ENCODE data around the gene HDAC2. TPM values are rescaled to one million over a fixed set of nuclear protein-coding genes. Genes with fewer than 3 reads are reported as not detected.
A peak's percentile ranks its signal among the peaks of the same experiment; 100 is the strongest.

The HDAC2 gene
- total and polyA plus RNA-seq, 2 donors, result 68.6 to 87.8 TPM

- WGBS, result 96% methylated on average over 2 of the region's 2 CpGs
- H3K27me3 ChIP-seq (ENCODE audit: control insufficient read depth in 2 of 2, insufficient read depth in 1 of 2, low read length in 1 of 2), result no peaks in the 10 kb centered on the region
- H3K36me3 ChIP-seq (ENCODE audit: control insufficient read depth in 2 of 2, insufficient read depth in 2 of 2, low read length in 1 of 2), result no peaks in the 10 kb centered on the region
- H3K9me3 ChIP-seq (ENCODE audit: control insufficient read depth in 2 of 2, insufficient read depth in 1 of 2, low read length in 1 of 2), result no peaks in the 10 kb centered on the region
- no peak overlapping the region for H3K4me3 ChIP-seq (ENCODE audit: low read length in 2 of 2)
- H3K4me1 ChIP-seq (ENCODE audit: control insufficient read depth in 2 of 2, insufficient read depth in 2 of 2, low read length in 2 of 2), result no peaks in the 10 kb centered on the region
- no peak for DNase-seq (ENCODE audit: low read depth in 6 of 9, low spot score in 9 of 9)
- no peak overlapping the region for H3K27ac ChIP-seq (ENCODE audit: low read depth in 1 of 2, low read length in 1 of 2)
Observed at GRCh38 chr6:113982055-113982550, 11.2 kb upstream of the HDAC2 start.

DNA sequence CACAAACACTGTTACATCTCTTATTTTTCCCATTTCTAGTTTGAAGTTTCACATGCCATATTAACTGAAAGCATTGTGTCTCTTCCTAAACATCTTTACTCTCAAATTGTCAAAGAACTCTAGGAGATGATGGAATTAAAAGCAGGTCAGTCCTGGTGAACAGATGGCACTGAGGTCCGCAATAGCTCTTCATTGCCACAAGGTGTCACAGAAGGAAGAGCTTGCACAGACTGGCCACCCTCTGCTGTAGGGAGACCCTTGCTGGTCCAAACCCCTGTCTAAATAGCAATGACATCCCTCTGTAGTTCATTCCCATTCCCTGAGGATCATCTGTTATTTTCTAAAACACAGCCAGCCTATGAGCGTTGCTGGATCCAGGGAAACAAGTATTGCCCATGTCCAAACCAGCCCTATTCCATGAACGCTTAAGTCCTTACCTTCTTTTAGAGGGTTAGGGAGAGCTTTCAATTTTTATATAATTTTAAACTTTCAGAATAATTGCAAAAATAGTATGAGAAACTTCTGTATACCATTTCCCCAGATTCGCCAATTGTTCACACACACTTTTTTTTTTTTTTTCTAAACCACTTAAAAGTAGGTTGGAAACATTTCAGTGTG is 10.1 kb upstream of the HDAC2 start:
- WGBS, result 90% methylated on average over 4 of the region's 4 CpGs
- H3K4me3 ChIP-seq (ENCODE audit: low read length in 2 of 2), result no peak overlapping the region
- peak in 1 of 9 donors; percentile 31 for DNase-seq (ENCODE audit: low read depth in 6 of 9, low spot score in 9 of 9)

DNA sequence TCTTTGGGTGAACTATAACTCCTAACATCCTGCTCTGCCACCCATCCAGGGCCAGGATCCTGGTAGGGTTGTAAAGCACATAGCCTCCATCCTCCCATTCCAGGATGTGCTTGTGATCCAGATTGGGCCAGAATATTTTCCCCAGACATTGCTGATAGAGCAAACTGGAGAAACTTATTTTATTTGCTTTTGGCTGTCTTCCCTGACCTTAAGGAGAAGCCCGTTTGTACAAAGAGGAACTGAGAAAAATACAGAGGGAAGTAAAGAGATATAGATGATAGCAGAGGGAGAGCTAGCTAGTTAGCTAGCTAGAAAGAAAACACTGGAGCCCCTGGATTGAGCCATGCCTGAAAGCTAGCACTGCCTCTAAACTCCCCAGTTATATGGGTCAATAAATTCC is 9.0 kb upstream of the HDAC2 start:
- H3K36me3 ChIP-seq (ENCODE audit: control insufficient read depth in 2 of 2, insufficient read depth in 2 of 2, low read length in 1 of 2), result no peaks in the 10 kb centered on the region
- H3K27ac ChIP-seq (ENCODE audit: low read depth in 1 of 2, low read length in 1 of 2), result no peak overlapping the region

More for the DNA sequence above, 10.1 kb upstream of the HDAC2 start:
- H3K9me3 ChIP-seq (ENCODE audit: control insufficient read depth in 2 of 2, insufficient read depth in 1 of 2, low read length in 1 of 2), result no peaks in the 10 kb centered on the region
- no peaks in the 10 kb centered on the region for H3K4me1 ChIP-seq (ENCODE audit: control insufficient read depth in 2 of 2, insufficient read depth in 2 of 2, low read length in 2 of 2)
- no peaks in the 10 kb centered on the region for H3K27me3 ChIP-seq (ENCODE audit: control insufficient read depth in 2 of 2, insufficient read depth in 1 of 2, low read length in 1 of 2)
- H3K36me3 ChIP-seq (ENCODE audit: control insufficient read depth in 2 of 2, insufficient read depth in 2 of 2, low read length in 1 of 2), result no peaks in the 10 kb centered on the region
- H3K27ac ChIP-seq (ENCODE audit: low read depth in 1 of 2, low read length in 1 of 2), result no peak overlapping the region

DNA sequence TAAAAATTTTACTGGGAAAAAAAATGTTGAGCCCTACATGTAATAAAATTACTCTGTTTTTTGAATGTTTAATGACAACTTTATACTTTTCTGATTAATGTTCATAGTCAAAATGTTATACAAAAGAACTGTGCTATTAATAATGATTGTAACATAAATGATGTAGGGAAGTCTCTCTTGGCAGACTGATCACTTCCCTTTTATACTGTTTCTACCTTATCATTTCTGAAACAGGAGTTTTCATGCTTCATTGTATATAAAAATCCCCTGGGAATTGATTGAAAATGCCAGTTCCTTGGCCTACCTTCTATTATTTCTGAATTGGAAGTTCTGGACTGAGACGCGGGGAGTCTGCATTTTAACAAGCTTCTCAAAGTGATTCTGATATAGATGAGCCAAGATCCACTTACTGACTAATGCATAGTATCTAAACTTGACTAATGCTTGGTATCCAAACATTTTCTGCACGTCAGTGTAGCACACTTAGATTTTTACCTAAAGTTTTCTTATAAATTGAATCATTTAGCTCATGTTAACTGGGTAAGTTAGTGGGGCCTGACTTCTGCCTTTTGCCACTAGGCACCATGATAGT is 7.2 kb upstream of the HDAC2 start:
- WGBS, result 95% methylated on average over 3 of the region's 3 CpGs
- no peaks in the 10 kb centered on the region for H3K27me3 ChIP-seq (ENCODE audit: control insufficient read depth in 2 of 2, insufficient read depth in 1 of 2, low read length in 1 of 2)
- no peak overlapping the region for H3K4me3 ChIP-seq (ENCODE audit: low read length in 2 of 2)
- H3K36me3 ChIP-seq (ENCODE audit: control insufficient read depth in 2 of 2, insufficient read depth in 2 of 2, low read length in 1 of 2), result no peaks in the 10 kb centered on the region
- no peak overlapping the region for H3K27ac ChIP-seq (ENCODE audit: low read depth in 1 of 2, low read length in 1 of 2)
- H3K9me3 ChIP-seq (ENCODE audit: control insufficient read depth in 2 of 2, insufficient read depth in 1 of 2, low read length in 1 of 2), result no peaks in the 10 kb centered on the region
- no peak for DNase-seq (ENCODE audit: low read depth in 6 of 9, low spot score in 9 of 9)
- H3K4me1 ChIP-seq (ENCODE audit: control insufficient read depth in 2 of 2, insufficient read depth in 2 of 2, low read length in 2 of 2), result no peaks in the 10 kb centered on the region

More for the DNA sequence above, 9.0 kb upstream of the HDAC2 start:
- Histone ChIP-seq H3K4me1 (ENCODE audit: control insufficient read depth in 2 of 2, insufficient read depth in 2 of 2, low read length in 2 of 2) (no peaks in the 10 kb centered on the region), H3K27me3 (ENCODE audit: control insufficient read depth in 2 of 2, insufficient read depth in 1 of 2, low read length in 1 of 2) (no peaks in the 10 kb centered on the region), H3K4me3 (ENCODE audit: low read length in 2 of 2) (no peak overlapping the region), H3K9me3 (ENCODE audit: control insufficient read depth in 2 of 2, insufficient read depth in 1 of 2, low read length in 1 of 2) (no peaks in the 10 kb centered on the region)
- DNase-seq (ENCODE audit: low read depth in 6 of 9, low spot score in 9 of 9), result no peak
- WGBS, result 20% methylated on average over 1 of the region's 1 CpG

DNA sequence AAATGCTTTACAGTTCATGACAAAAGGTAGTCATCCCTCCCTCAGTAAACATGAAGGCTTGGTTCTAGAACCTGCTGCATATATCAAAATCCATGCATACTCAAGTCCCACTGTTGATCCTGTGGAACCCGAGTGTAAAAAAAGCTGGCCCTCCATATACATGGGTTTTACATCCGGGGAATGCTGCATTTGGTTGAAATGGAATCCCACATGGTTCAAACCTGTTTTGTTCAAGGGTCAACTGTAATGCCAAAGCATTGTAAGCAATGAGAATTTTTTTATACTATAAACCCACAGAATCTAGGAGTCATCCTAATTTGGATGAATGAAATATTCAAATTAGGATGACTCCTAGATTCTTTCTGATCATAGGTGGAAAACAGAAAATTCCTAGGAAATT is 5.9 kb upstream of the HDAC2 start:
- H3K36me3 ChIP-seq (ENCODE audit: control insufficient read depth in 2 of 2, insufficient read depth in 2 of 2, low read length in 1 of 2), result no peaks in the 10 kb centered on the region
- no peak for DNase-seq (ENCODE audit: low read depth in 6 of 9, low spot score in 9 of 9)
- no peaks in the 10 kb centered on the region for H3K27me3 ChIP-seq (ENCODE audit: control insufficient read depth in 2 of 2, insufficient read depth in 1 of 2, low read length in 1 of 2)
- H3K4me3 ChIP-seq (ENCODE audit: low read length in 2 of 2), result no peak overlapping the region
- no peaks in the 10 kb centered on the region for H3K9me3 ChIP-seq (ENCODE audit: control insufficient read depth in 2 of 2, insufficient read depth in 1 of 2, low read length in 1 of 2)
- 96% methylated on average over 2 of the region's 2 CpGs for WGBS
- peaks cover 0 to 1% of the 10 kb centered on the region in 2 donors for H3K4me1 ChIP-seq (ENCODE audit: control insufficient read depth in 2 of 2, insufficient read depth in 2 of 2, low read length in 2 of 2)
- no peak overlapping the region for H3K27ac ChIP-seq (ENCODE audit: low read depth in 1 of 2, low read length in 1 of 2)

DNA sequence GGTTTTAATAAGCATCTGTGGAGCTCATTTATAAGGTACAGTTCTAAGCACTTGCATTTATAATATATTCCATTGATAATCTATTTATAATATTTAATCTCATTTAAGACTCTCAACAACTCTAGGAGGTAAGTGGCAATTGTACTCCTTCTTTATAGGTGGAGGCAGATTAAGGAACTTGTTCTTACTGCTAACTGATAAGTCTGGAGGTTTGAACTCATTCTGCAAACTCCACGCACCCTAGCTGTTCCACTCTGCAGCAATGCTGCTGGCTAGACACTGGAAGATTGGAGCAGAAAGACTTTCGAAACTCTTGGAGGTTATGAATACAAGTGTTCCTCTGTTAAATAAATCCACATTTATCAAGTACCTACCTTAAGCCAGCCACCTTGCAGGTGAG is 793 bp upstream of the HDAC2 start:
- Histone ChIP-seq H3K4me1 (ENCODE audit: control insufficient read depth in 2 of 2, insufficient read depth in 2 of 2, low read length in 2 of 2) (peaks cover 6 to 7% of the 10 kb centered on the region in 2 donors), H3K27ac (ENCODE audit: low read depth in 1 of 2, low read length in 1 of 2) (no peak overlapping the region), H3K36me3 (ENCODE audit: control insufficient read depth in 2 of 2, insufficient read depth in 2 of 2, low read length in 1 of 2) (no peaks in the 10 kb centered on the region), H3K4me3 (ENCODE audit: low read length in 2 of 2) (peak overlapping the region; percentile 90 to 99), H3K9me3 (ENCODE audit: control insufficient read depth in 2 of 2, insufficient read depth in 1 of 2, low read length in 1 of 2) (no peaks in the 10 kb centered on the region), H3K27me3 (ENCODE audit: control insufficient read depth in 2 of 2, insufficient read depth in 1 of 2, low read length in 1 of 2) (no peaks in the 10 kb centered on the region)
- DNase-seq (ENCODE audit: low read depth in 6 of 9, low spot score in 9 of 9), result no peak
- WGBS, result 94% methylated on average over 2 of the region's 2 CpGs

DNA sequence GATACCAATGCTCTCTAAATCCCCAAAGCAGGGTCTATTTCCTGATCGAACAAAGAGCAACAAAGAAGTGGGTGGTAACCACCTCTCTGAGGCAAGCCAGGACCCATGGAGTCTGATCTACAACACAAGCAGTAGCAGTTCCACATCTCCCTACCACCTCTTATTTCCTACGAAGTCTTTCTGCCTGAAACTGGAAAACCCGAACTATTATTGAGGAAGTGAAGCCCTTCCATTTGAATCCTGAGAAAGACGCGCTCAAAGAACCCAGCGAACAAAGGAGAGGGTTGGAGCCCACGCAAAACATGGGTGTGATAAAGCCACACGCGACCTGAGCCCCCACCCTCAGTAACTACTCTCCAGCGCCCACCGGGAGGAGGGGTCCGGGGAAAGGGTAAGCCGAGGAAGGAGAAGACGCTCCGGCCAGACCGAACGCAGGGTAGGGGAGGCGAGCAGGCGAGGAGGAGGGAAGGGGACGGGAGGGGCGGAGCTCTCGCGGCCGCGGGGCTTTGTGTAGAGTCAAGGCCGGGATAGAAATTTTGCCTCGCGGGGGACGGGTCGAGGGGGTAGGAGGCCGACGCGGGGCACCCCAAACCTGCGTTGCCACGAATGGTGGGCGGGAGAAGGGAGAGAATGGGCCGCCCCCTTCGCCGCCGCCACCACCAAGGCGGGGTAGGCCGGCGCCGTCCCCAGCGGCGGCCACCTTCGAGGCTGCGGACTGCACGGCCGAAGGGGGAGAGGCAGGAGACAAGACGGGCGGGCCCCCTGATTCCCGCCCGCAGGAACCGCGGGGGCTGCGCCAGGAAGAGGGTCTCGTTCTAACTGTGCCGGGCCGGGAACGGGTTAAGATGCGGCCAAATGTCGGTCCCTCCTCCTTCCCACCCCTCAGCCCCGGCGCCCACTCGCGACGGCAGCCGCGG is 802 bp downstream of the HDAC2 start:
- DNase-seq (ENCODE audit: low read depth in 6 of 9, low spot score in 9 of 9), result peak in 7 of 9 donors; percentile 12 to 67 (median 39)
- peak overlapping the region; percentile 79 to 96 for H3K27ac ChIP-seq (ENCODE audit: low read depth in 1 of 2, low read length in 1 of 2)
- peaks cover 6 to 7% of the 10 kb centered on the region in 2 donors for H3K4me1 ChIP-seq (ENCODE audit: control insufficient read depth in 2 of 2, insufficient read depth in 2 of 2, low read length in 2 of 2)
- no peaks in the 10 kb centered on the region for H3K36me3 ChIP-seq (ENCODE audit: control insufficient read depth in 2 of 2, insufficient read depth in 2 of 2, low read length in 1 of 2)
- H3K27me3 ChIP-seq (ENCODE audit: control insufficient read depth in 2 of 2, insufficient read depth in 1 of 2, low read length in 1 of 2), result no peaks in the 10 kb centered on the region
- H3K4me3 ChIP-seq (ENCODE audit: low read length in 2 of 2), result peak overlapping the region; percentile 90 to 99
- under 1% methylated on average over 70 of the region's 70 CpGs for WGBS
- H3K9me3 ChIP-seq (ENCODE audit: control insufficient read depth in 2 of 2, insufficient read depth in 1 of 2, low read length in 1 of 2), result no peaks in the 10 kb centered on the region

DNA sequence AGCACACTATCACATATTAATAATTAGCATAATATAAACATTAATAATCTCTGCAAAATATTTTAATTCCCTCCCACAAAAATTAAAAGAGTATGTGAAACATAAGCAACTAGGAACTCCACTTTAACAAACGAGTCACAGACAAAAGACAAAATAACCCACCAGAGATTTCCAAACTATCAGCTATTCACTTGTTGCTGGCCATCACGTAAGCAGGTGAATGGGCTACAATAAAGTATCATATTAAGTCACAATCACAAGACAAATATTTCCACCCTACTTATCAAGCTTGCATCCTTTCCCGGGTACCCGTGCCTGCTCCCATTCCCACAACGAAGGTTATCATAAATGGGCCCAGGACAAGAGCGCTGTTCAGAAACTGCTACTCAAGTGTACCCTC is 2.5 kb downstream of the HDAC2 start:
- no peak for DNase-seq (ENCODE audit: low read depth in 6 of 9, low spot score in 9 of 9)
- Histone ChIP-seq H3K27ac (ENCODE audit: low read depth in 1 of 2, low read length in 1 of 2) (no peak overlapping the region), H3K27me3 (ENCODE audit: control insufficient read depth in 2 of 2, insufficient read depth in 1 of 2, low read length in 1 of 2) (no peaks in the 10 kb centered on the region), H3K36me3 (ENCODE audit: control insufficient read depth in 2 of 2, insufficient read depth in 2 of 2, low read length in 1 of 2) (no peaks in the 10 kb centered on the region), H3K9me3 (ENCODE audit: control insufficient read depth in 2 of 2, insufficient read depth in 1 of 2, low read length in 1 of 2) (no peaks in the 10 kb centered on the region), H3K4me1 (ENCODE audit: control insufficient read depth in 2 of 2, insufficient read depth in 2 of 2, low read length in 2 of 2) (peaks cover 6 to 7% of the 10 kb centered on the region in 2 donors), H3K4me3 (ENCODE audit: low read length in 2 of 2) (no peak overlapping the region)
- WGBS, result 85% methylated on average over 6 of the region's 6 CpGs

DNA sequence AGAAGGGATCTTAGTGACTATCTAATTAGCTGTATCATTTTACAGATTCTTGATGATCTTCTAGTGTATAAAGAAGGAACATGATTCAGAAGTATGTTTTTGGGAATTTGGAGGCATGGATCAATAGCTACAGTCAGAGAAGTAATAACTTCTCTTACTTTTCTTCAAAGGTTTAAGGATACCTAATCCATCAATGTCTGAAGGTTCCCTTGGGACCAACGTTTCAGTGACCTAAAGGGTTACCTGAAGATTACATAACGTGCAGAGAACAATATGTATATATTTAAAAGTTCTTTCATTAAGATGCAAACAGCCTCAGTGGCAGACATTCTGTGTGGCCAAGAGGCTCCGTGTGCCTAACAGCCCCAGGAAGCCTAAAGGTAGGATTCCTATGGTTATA is 3.2 kb downstream of the HDAC2 start:
- no peak overlapping the region for H3K4me3 ChIP-seq (ENCODE audit: low read length in 2 of 2)
- H3K9me3 ChIP-seq (ENCODE audit: control insufficient read depth in 2 of 2, insufficient read depth in 1 of 2, low read length in 1 of 2), result no peaks in the 10 kb centered on the region
- peaks cover 6 to 7% of the 10 kb centered on the region in 2 donors for H3K4me1 ChIP-seq (ENCODE audit: control insufficient read depth in 2 of 2, insufficient read depth in 2 of 2, low read length in 2 of 2)
- no peak for DNase-seq (ENCODE audit: low read depth in 6 of 9, low spot score in 9 of 9)
- H3K27ac ChIP-seq (ENCODE audit: low read depth in 1 of 2, low read length in 1 of 2), result no peak overlapping the region
- no peaks in the 10 kb centered on the region for H3K36me3 ChIP-seq (ENCODE audit: control insufficient read depth in 2 of 2, insufficient read depth in 2 of 2, low read length in 1 of 2)
- WGBS, result 87% methylated on average over 3 of the region's 3 CpGs
- H3K27me3 ChIP-seq (ENCODE audit: control insufficient read depth in 2 of 2, insufficient read depth in 1 of 2, low read length in 1 of 2), result no peaks in the 10 kb centered on the region
